ENCODE data around the gene MBLAC2. TPM values are rescaled to one million over a fixed set of nuclear protein-coding genes. Genes with fewer than 3 reads are reported as not detected.

Gene MBLAC2
- 10 to 100 TPM in 2 of 4 donors, 1 to 10 TPM in 2; 6.0 to 10.3 (median 9.9) TPM for total RNA-seq

DNA sequence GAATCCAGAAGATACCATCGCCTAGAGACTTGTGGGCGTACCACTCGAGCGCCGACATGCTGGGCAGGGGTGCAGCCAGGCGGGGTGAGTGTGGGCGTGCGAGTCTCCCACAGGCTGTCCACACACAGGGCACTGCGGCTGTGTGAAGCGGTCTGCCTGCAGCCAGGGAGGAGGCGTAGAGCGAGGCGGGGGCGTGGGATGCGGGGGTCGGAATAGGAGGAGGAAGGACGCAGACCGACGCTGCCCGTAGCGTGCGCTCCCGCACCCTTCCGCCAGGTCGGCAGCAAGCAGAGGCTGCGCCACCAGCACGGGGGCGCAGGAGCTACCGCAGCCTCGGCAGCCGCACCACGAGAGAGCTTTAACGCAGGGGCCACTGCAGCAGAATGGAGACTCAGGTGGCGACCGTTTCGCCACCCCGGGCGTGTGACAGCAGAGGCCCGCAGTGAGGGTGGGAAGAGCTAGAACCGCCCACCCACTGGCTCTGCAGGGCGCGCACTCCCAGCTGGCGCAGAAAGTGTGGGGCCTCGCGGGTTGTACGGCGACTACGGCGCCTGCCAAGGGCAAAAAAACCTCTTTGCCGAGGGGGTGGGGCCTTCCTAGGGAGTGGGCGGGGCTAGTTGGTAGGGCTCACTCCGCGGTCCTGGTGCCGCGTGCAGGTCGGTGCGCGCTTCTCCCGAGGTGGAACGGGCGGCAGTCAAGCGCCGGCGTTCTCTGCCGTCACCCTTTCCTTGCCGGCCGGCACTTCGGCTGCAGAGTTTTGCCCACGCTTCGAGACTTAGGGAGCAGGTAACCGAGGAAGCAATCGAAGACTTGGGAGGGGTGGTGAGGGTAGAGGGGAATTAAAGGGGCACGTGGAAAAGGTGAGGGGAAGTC, at the start of gene MBLAC2, which contains the start of gene POLR3G:
Gene MBLAC2 (minus strand): TSS at position 537 of the 873 bp plus-strand sequence. CDS start 479 bp downstream, at position 58.
Gene POLR3G (plus strand): TSS at position 630 of the 873 bp plus-strand sequence. CDS start 10,704 bp downstream, outside the sequence.
- Histone ChIP-seq H3K4me3 (peak within 1 kb of the TSS; percentile 87), H3K27me3 (no peaks in the 10 kb centered on the region), H3K36me3 (no peaks in the 10 kb centered on the region), H3K9me3 (no peaks in the 10 kb centered on the region), H3K4me1 (peaks cover 43% of the 10 kb centered on the region), H3K27ac (peak within 1 kb of the TSS; percentile 88)
- WGBS: under 1% methylated on average over 52 of the region's 73 CpGs
- DNase-seq (ENCODE audit: low spot score in 2 of 2): peak; percentile 94 to 95
- TF ChIP-seq POLR2AphosphoS5 (IDR thresholded peaks at IDR 0.05) (peak in 1 of 3 donors; percentile 80), EP300 (IDR thresholded peaks at IDR 0.05) (no peak), POLR2A (IDR thresholded peaks at IDR 0.05) (no peak)
- TF ChIP-seq, protein P1, sequence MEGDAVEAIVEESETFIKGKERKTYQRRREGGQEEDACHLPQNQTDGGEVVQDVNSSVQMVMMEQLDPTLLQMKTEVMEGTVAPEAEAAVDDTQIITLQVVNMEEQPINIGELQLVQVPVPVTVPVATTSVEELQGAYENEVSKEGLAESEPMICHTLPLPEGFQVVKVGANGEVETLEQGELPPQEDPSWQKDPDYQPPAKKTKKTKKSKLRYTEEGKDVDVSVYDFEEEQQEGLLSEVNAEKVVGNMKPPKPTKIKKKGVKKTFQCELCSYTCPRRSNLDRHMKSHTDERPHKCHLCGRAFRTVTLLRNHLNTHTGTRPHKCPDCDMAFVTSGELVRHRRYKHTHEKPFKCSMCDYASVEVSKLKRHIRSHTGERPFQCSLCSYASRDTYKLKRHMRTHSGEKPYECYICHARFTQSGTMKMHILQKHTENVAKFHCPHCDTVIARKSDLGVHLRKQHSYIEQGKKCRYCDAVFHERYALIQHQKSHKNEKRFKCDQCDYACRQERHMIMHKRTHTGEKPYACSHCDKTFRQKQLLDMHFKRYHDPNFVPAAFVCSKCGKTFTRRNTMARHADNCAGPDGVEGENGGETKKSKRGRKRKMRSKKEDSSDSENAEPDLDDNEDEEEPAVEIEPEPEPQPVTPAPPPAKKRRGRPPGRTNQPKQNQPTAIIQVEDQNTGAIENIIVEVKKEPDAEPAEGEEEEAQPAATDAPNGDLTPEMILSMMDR (IDR thresholded peaks at IDR 0.05): peak; percentile 6 to 43

- Histone ChIP-seq H3K36me3 (peaks cover 29% of the 10 kb centered on the region), H3K9me3 (no peaks in the 10 kb centered on the region), H3K4me1 (no peaks in the 10 kb centered on the region), H3K4me3 (no peak overlapping the region), H3K27me3 (no peaks in the 10 kb centered on the region), H3K27ac (no peak overlapping the region)
- WGBS: 95% methylated on average over 7 of the region's 7 CpGs
- TF ChIP-seq POLR2A (IDR thresholded peaks at IDR 0.05) (no peak), POLR2AphosphoS5 (IDR thresholded peaks at IDR 0.05) (no peak), EP300 (IDR thresholded peaks at IDR 0.05) (no peak)
- TF ChIP-seq, protein P1 (IDR thresholded peaks at IDR 0.05): no peak
- no peak for DNase-seq (ENCODE audit: low spot score in 2 of 2)
These were observed 44.5 kb upstream of the MBLAC2 start for GRCh38 chr5:90519081-90519480.

GRCh38 chr5:90518661-90519060, 44.1 kb upstream of the MBLAC2 start:
- H3K36me3 ChIP-seq: peaks cover 24% of the 10 kb centered on the region
- no peak overlapping the region for H3K27ac ChIP-seq
- no peak for DNase-seq (ENCODE audit: low spot score in 2 of 2)
- H3K4me1 ChIP-seq: no peaks in the 10 kb centered on the region
- TF ChIP-seq POLR2AphosphoS5 (IDR thresholded peaks at IDR 0.05): no peak
- no peak for TF ChIP-seq EP300 (IDR thresholded peaks at IDR 0.05)
- TF ChIP-seq, protein P1 (IDR thresholded peaks at IDR 0.05): no peak
- no peak for TF ChIP-seq POLR2A (IDR thresholded peaks at IDR 0.05)
- no peaks in the 10 kb centered on the region for H3K27me3 ChIP-seq
- H3K9me3 ChIP-seq: no peaks in the 10 kb centered on the region
- H3K4me3 ChIP-seq: no peak overlapping the region

- Histone ChIP-seq H3K27ac (no peak overlapping the region), H3K4me1 (no peaks in the 10 kb centered on the region), H3K4me3 (no peak overlapping the region), H3K27me3 (no peaks in the 10 kb centered on the region), H3K9me3 (no peaks in the 10 kb centered on the region), H3K36me3 (peaks cover 6% of the 10 kb centered on the region)
- DNase-seq (ENCODE audit: low spot score in 2 of 2): no peak
- TF ChIP-seq POLR2A (IDR thresholded peaks at IDR 0.05) (no peak), POLR2AphosphoS5 (IDR thresholded peaks at IDR 0.05) (no peak), EP300 (IDR thresholded peaks at IDR 0.05) (no peak)
- TF ChIP-seq, protein P1 (IDR thresholded peaks at IDR 0.05): no peak
- WGBS: 76% methylated on average over 3 of the region's 3 CpGs
These were observed 39.9 kb upstream of the MBLAC2 start for GRCh38 chr5:90514520-90514919.

- DNase-seq (ENCODE audit: low spot score in 2 of 2): no peak
- Histone ChIP-seq H3K27me3 (no peaks in the 10 kb centered on the region), H3K27ac (no peak overlapping the region), H3K4me1 (no peaks in the 10 kb centered on the region), H3K4me3 (no peak overlapping the region), H3K36me3 (no peaks in the 10 kb centered on the region), H3K9me3 (no peaks in the 10 kb centered on the region)
- 92% methylated on average over 1 of the region's 1 CpG for WGBS
- TF ChIP-seq, protein P1 (IDR thresholded peaks at IDR 0.05): no peak
- TF ChIP-seq POLR2A (IDR thresholded peaks at IDR 0.05) (no peak), POLR2AphosphoS5 (IDR thresholded peaks at IDR 0.05) (no peak)
These were observed 35.9 kb upstream of the MBLAC2 start for GRCh38 chr5:90510438-90510837.

Data from suprapubic skin (tissue), 4 donors.